B cell (primary cell): ENCODE data around the gene PHC2. TPM values are rescaled to one million over a fixed set of nuclear protein-coding genes. Genes with fewer than 3 reads are reported as not detected.

ENCODE experiments used
- ATAC-seq: fragments of 200-7000 bp; cut with Tn5 transposase; one replicate; pipeline ENCODE4 v1.10.0; 2021; ENCODE audit warnings: low read depth, mild to moderate bottlenecking, moderate number of reproducible peaks, moderate library complexity
- CTCF ChIA-PET: fragments of 350-600 bp; sonication (Branson Sonifier 250); formaldehyde crosslinking; loops from one replicate; lab custom pipeline; 2021; ENCODE audit warnings: antibody characterized with exemption, inconsistent platforms; lab: Charles Lee
- POLR2A ChIA-PET: fragments of 350-600 bp; sonication (Branson Sonifier 250); formaldehyde crosslinking; loops from one replicate; lab custom pipeline; 2021; ENCODE audit warnings: antibody characterized with exemption; lab: Charles Lee
- DNase-seq: peaks from one replicate; pipeline ENCODE4 v3.0.0; 2013
- H2AFZ ChIP-seq: 2 replicates; pipeline ENCODE4 v1.6.1; 2012; ENCODE audit warnings: mild to moderate bottlenecking, low read depth, low read length; ENCODE audit not compliant: insufficient read depth, poor library complexity, severe bottlenecking
- H3K27ac ChIP-seq, 2 donors: 1 replicate in 1 of 2; 2 replicates in 1 of 2; pipeline ENCODE4 v1.5.1; 2012 to 2013; ENCODE audit warnings: low read length in 2 of 2, mild to moderate bottlenecking in 2 of 2, moderate library complexity in 1 of 2
- H3K27me3 ChIP-seq, 4 experiments: fragments of 200-600 bp in 1 of 4; sonication (generic) in 1 of 4; replicated peaks in 1 of 4; 1 replicate in 2 of 4; 2 replicates in 2 of 4; pipeline versions ENCODE4 v1.6.1 to v1.7.0; 2013 to 2016; ENCODE audit warnings: low read length in 3 of 4, mild to moderate bottlenecking in 2 of 4, mixed read lengths in 1 of 4, moderate library complexity in 1 of 4; ENCODE audit not compliant: insufficient read depth in 4 of 4, control insufficient read depth in 3 of 4; ENCODE audit errors: control extremely low read depth in 1 of 4
- H3K36me3 ChIP-seq, 2 experiments: replicated peaks in 1 of 2; 1 replicate in 1 of 2; 2 replicates in 1 of 2; pipeline versions ENCODE4 v1.6.1 to v1.7.1; 2013; ENCODE audit warnings: low read length in 1 of 2; ENCODE audit not compliant: insufficient read depth in 2 of 2, control insufficient read depth in 1 of 2; ENCODE audit errors: control extremely low read depth in 1 of 2, extremely low read depth in 1 of 2
- H3K4me1 ChIP-seq, 2 donors: fragments of 200-600 bp in 1 of 2; sonication (generic) in 1 of 2; 1 replicate in 1 of 2; 2 replicates in 1 of 2; pipeline versions ENCODE4 v1.5.1 to v1.6.1; 2013 to 2017; ENCODE audit warnings: low read length in 2 of 2; ENCODE audit not compliant: control insufficient read depth in 2 of 2, insufficient read depth in 2 of 2
- H3K4me2 ChIP-seq: replicated peaks from 2 replicates; pipeline ENCODE3; 2012; ENCODE audit warnings: mild to moderate bottlenecking, low read depth, low read length; ENCODE audit not compliant: poor library complexity, severe bottlenecking
- H3K4me3 ChIP-seq, 5 experiments: fragments of 200-600 bp in 1 of 5; sonication (generic) in 1 of 5; 1 replicate in 3 of 5; 2 replicates in 2 of 5; pipeline versions ENCODE4 v1.5.1 to v1.7.0; 2011 to 2016; ENCODE audit warnings: low read length in 4 of 5, mild to moderate bottlenecking in 4 of 5, low read depth in 2 of 5, control low read depth in 1 of 5, moderate library complexity in 1 of 5; ENCODE audit not compliant: insufficient read depth in 1 of 5; ENCODE audit errors: control extremely low read depth in 1 of 5, extremely low read depth in 1 of 5
- H3K79me2 ChIP-seq: fragments of 200-600 bp; sonication (generic); one replicate; pipeline ENCODE4 v1.6.0; 2016; ENCODE audit warnings: low read length; ENCODE audit not compliant: control insufficient read depth, insufficient read depth
- H3K9ac ChIP-seq: fragments of 200-600 bp; sonication (generic); 2 replicates; pipeline ENCODE4 v1.6.1; 2017; ENCODE audit warnings: mild to moderate bottlenecking, low read length, moderate library complexity
- H3K9me3 ChIP-seq, 3 donors: one replicate each; pipeline versions ENCODE4 v1.6.1 to v1.7.1; 2013; ENCODE audit warnings: low read length in 2 of 3; ENCODE audit not compliant: control insufficient read depth in 2 of 3, insufficient read depth in 1 of 3; ENCODE audit errors: control extremely low read depth in 1 of 3
- H4K20me1 ChIP-seq: 2 replicates; pipeline ENCODE4 v1.6.0; 2012; ENCODE audit warnings: mild to moderate bottlenecking, low read length; ENCODE audit not compliant: insufficient read depth, control insufficient read depth, poor library complexity, severe bottlenecking
- H3K27ac Mint-ChIP-seq: one replicate; pipeline ENCODE4 v1.8.0; 2021; ENCODE audit warnings: mixed read lengths
- H3K27me3 Mint-ChIP-seq: one replicate; pipeline ENCODE4 v1.8.0; 2021; ENCODE audit warnings: mixed read lengths
- H3K4me1 Mint-ChIP-seq: one replicate; pipeline ENCODE4 v1.8.0; 2021; ENCODE audit warnings: mixed read lengths
- H3K4me3 Mint-ChIP-seq: one replicate; pipeline ENCODE4 v1.8.0; 2021; ENCODE audit warnings: mixed read lengths
- H3K9me3 Mint-ChIP-seq: one replicate; pipeline ENCODE4 v1.8.0; 2022; ENCODE audit warnings: mixed read lengths; ENCODE audit not compliant: insufficient read depth
- CTCF ChIP-seq: fragments of 200-600 bp; IDR thresholded peaks from one replicate; pipeline ENCODE4 v1.8.0; 2022; ENCODE audit warnings: antibody characterized with exemption, mild to moderate bottlenecking
- EZH2 ChIP-seq: IDR thresholded peaks from 2 replicates; pipeline ENCODE4 v1.6.1; 2012; ENCODE audit warnings: borderline replicate concordance, low read depth, mild to moderate bottlenecking, moderate library complexity, low read length; ENCODE audit not compliant: insufficient read depth, poor library complexity, severe bottlenecking
- WGBS: methylation state at CpG from one replicate; pipeline ENCODE4 v1.1.5; 2013; ENCODE audit warnings: missing lambda C conversion rate; ENCODE audit not compliant: insufficient coverage; 5-methylcytosine and 5-hydroxymethylcytosine counted together
- intact Hi-C: fragments of 100-400 bp; cut with micrococcal nuclease; formaldehyde crosslinking; loops from one replicate; pipeline ENCODE4 v1.10.0; 2022
- polyA plus RNA-seq: library from polyadenylated mRNA; depleted of rRNA; stranded (reverse); fragments of >200 nt; gene quantifications from 2 replicates; pipeline ENCODE4 v1.2.3, GENCODE V29; 2012
- total RNA-seq, 2 donors: library from RNA; stranded (reverse); fragments of 120-200 nt in 1 of 2; gene quantifications; 1 replicate in 1 of 2; 2 replicates in 1 of 2; pipeline versions ENCODE4 v1.2.3 to v1.2.4, GENCODE V29; 2013 to 2022

PHC2 gene
- total and polyA plus RNA-seq, 2 donors (not counting 1 experiment from before 2014, with no cell fraction given): 23.1 to 23.4 TPM

DNA sequence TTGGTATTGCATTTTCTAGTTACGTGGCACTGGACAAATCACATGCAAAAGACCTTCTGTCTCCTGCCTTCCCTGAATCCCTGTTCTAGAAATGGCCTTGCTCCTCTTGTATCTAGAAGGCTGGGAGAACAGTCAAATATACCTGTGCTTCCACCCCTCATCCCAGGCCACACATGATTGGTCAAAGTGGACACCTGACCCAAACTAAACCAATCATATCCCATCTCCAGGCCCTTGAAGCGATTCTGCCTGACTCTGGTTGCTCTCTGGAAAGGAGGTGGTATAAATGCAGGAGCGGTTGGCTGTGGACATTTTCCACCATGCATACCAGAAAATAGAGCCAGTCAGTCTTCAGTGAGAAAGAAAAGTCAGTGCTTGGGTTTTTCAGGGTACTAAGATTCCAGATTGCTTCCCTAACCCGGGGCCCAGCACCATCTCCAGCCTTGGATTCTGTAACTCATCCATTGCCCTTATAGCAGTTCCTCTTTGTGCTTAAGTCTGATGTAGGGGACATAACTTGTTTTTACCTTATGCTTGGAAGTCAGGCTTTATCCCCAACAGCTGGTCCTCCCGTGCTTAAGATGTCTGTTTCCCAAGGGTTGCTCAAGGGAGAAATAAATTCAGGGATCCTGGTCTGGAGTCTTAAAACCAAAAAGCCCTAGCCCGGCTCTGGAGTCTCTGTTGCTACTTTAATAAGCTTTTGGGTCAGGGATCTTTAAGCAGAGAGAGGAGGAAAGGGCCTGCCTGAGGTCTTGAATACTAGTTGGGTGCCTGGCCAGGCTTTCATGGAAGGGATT is 7.7 kb upstream of the PHC2 start:
- Mint-ChIP-seq H3K27me3 (peaks cover 52% of the 10 kb centered on the region), H3K4me3 (no peak overlapping the region), H3K9me3 (no peaks in the 10 kb centered on the region), H3K4me1 (no peaks in the 10 kb centered on the region), H3K27ac (no peak overlapping the region)
- H3K27ac ChIP-seq: no peak overlapping the region
- TF ChIP-seq EZH2: no peak
- no peak for TF ChIP-seq CTCF
- no peak for DNase-seq
- no peak overlapping the region for H3K9ac ChIP-seq
- no peaks in the 10 kb centered on the region for H3K4me1 ChIP-seq
- intact Hi-C loops: no loop called here
- no peak overlapping the region for H2AFZ ChIP-seq
- peaks cover 0 to 7% (median 2%) of the 10 kb centered on the region in 4 experiments for H3K27me3 ChIP-seq
- ChIA-PET POLR2A (no interaction called here), CTCF (interaction anchor here (1.0 kb wide), 1 partner anchor 141 kb away, joined by 3 read pairs; no protein-coding TSS in a partner anchor)
- no peaks in the 10 kb centered on the region for H3K9me3 ChIP-seq
- H4K20me1 ChIP-seq: no peaks in the 10 kb centered on the region
- H3K4me3 ChIP-seq: no peak overlapping the region
- ATAC-seq: no peak
- H3K36me3 ChIP-seq: no peaks in the 10 kb centered on the region
- H3K4me2 ChIP-seq: no peak overlapping the region
- H3K79me2 ChIP-seq: no peaks in the 10 kb centered on the region
- WGBS: 93% methylated on average over 3 of the region's 6 CpGs
